HG03135 (cell line): ENCODE results near the gene WNK3.

ENCODE experiments used
- ATAC-seq: cut with Tn5 transposase; IDR thresholded peaks from one replicate; pipeline ENCODE4 v1.9.1; 2021; ENCODE audit warnings: mild to moderate bottlenecking, moderate library complexity; ENCODE audit not compliant: unreplicated experiment

The WNK3 gene

DNA sequence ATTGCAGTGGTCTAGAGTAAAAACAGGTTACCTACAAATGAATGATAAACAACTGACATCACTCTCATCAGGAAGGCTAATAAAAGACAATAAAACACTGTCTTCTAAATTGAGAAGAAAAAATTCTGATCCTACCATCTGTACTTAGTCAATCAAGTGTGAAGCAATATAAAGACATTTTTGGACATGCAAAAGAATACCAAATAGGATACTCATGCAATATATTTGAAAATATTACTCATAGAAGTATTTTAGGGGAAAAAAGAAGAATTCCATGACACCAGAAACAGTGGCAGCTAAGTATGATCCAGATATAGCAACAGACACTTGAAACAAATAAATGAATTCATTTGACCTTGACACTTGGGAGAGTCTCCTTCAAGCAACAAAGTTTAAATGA, 111.0 kb downstream of the WNK3 start:
- no peak for ATAC-seq

DNA sequence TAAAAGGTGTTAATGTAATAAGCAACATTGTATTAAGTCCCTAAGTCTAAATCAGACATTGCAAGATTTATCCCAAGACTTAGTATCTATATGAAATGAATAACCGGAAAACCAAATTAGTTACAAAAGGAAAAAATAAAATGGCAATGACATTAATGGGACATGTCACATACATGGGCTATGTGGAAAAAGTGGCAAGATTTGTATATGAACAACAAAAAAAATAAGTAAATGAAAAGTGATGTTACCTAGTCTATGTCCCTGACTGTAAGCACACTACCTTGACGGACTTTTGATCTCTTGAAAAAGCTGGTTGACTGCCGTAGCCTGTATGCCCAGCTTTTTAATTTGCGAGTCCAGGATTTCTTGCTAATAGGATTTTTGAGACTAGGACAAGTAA, 119.3 kb downstream of the WNK3 start:
- no peak for ATAC-seq

- no peak for ATAC-seq
These were observed 120.8 kb downstream of the WNK3 start for GRCh38 chrX:54237014-54237413.

DNA sequence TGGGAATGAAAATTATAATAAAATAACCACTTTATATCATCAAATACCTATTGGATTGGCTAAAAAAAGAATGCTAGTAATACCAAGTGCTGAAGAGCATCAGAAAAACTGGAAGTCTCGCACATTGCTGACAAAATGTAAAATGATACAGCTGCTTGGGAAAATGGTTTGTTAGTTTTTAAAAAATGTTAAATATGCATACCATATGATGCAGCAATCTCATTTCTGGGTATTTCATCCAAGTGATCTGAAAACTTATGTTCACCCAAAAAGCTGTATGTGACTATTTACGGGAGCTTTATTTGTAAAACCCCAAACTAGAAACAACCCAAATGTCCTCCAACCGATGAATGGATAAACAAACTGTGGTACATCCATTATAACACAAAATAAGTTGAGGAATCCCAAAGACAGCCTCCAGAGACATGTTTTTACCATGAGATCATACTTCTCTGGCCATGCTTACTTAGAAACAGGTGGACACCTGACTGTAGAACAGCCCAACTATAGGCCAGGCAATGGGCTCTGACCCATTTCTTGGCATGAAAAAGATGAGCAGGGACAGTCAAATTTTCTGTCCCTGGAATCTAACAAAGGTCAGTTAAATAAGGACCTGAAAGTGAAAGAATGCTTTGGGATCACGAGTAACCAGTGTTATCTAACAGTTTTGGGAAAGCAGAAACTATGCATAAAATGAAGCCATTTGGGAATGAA, 127.3 kb downstream of the WNK3 start:
- ATAC-seq: no peak

DNA sequence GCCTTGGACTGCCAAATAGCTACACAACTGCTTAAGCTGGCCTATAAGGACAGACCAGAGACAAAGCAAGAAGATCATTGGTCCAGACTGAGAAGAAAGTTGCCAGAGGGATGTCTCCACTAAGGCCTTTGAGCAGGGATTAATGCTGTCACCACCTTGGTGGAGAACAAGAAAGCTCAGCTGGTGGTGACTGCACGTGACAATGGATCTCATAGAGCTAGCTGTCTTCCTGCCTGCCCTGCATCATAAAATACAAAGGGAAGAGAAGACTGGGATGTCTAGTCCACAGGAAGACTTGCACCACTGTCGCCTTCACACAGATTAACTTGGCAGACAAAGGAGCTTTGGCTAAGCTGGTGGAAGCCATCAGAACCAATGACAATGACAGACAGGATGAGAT, 134.3 kb downstream of the WNK3 start:
- no peak for ATAC-seq

- no peak for ATAC-seq
These were observed 144.2 kb downstream of the WNK3 start for GRCh38 chrX:54213603-54214002.

GRCh38 chrX:54208531-54208930, 149.3 kb downstream of the WNK3 start:
- ATAC-seq: no peak

GRCh38 chrX:54198262-54198661, 159.6 kb downstream of the WNK3 start:
- no peak for ATAC-seq

- ATAC-seq: no peak
These were observed 162.8 kb downstream of the WNK3 start for GRCh38 chrX:54194982-54195588.

- no peak for ATAC-seq
These were observed 164.6 kb downstream of the WNK3 start for GRCh38 chrX:54193085-54193821.

GRCh38 chrX:54184474-54184873, 173.4 kb downstream of the WNK3 start:
- no peak for ATAC-seq

DNA sequence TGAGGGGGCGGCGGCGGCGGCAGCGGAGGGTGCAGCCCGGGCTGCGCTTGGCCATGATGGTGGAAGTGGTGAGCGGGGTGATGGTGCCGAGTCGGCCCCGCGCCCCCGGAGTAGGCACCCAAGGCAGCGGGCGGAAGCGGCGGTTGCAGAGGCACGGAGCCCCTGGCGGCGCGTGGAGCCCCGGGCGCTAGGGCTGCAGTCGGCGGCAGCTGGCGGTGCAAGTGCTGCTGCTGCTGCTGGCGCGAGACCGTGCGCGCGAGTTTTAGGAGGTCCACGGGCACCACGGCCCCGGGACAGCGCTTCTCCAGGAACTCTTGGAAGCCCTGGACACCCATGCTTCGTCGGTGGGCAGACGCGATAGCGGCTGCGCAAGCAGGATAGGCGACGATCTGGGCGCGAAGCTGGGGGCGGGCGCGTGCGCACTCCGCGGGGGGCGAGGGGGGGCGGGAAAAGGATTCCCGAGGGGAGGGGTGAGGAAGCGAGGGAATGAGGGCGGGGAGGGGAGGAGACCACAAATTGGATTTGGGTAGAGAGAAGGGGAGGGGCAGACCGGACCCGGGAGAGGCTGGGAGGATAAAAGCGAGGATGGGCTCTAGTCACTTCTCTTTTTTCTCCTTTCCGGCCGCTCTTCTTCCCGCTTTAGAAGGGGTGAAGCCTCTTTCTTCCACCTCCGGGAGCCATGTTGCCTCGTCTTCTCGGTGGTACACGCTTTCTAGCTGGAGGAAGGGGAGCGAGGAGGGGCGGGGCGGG, 174.8 kb downstream of the WNK3 start, which contains the start of gene FAM120C:
Gene FAM120C, minus strand, starts transcription at position 391 of the 750 bp plus-strand sequence. Its CDS starts 56 bp downstream, at position 335.
- peak; percentile 52 for ATAC-seq

- peak; percentile 57 for ATAC-seq
These were observed 175.5 kb downstream of the WNK3 start for GRCh38 chrX:54182194-54182863.

DNA sequence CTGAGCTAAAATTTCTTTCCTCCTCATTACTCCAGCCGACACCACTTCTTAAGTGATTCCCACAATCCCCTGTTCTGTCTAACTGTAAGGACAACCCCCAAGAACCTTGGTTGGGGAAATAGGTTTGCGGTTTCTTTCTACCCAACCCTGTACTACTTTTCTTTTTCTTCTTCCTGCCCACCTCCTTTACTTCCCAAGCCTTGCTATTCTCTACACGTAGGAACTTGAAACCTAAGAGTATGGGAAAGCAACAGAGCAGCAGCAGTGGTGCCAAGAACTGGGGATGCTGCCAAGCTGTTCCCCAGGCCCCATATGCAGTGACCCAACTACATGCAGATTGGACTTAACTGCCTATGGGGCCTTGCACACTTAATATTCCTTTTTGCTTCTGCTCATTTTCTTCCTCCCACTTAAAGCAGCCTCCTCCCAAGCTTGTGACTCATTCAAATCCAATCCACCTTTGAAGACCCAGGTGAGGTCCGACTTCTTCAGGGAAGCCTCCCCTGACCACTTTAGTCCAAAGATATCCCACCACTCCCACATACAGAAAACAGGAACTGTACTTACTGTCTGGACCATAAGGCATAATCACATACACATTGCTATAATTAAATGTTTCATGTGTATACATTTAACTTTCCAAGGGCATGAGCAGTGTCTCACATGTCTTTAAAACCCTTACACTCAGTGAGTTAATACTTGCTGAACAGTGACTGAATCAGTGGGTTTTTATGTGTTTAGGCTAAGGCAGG, 176.5 kb downstream of the WNK3 start:
- no peak for ATAC-seq

GRCh38 chrX:54180403-54180802, 177.4 kb downstream of the WNK3 start:
- ATAC-seq: no peak

DNA sequence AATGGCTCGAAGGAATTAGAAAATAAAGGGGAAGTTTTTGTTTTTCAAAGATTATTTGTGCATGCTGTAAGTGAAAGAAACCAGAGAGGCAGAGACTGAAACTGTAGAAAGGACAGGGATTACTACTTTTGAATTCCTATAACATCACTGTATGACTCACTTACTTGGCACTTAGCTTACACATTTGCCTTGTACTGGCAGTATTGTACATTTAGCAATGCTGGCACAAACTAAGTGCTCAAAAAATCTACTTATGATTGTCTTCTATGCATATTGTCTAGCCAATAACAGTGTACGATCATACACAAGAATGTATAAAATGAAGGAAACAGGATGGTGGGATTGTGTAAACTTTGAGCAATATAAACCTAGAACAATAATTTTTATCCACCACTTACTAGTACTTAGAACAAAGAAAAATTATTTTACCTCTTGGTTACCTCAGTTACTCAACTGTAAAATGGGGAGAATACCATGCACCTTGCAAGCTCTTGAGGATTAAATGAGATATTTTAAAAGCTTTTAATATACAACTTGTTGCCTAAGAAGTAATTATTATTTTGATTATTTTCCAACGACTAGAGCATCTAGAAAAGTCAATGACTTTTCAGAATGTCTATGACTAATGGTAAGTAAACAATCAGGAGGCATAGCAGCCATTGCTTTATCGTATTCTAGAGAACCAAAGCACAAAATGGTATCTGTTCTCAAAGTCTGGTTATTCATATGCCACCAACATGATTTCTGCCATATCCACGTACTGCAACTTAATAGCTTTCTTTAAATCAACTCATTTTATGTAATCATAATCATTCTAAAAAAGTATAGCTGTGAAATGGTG, 179.5 kb downstream of the WNK3 start:
- no peak for ATAC-seq

GRCh38 chrX:54177306-54177705, 180.5 kb downstream of the WNK3 start:
- ATAC-seq: no peak

- ATAC-seq: no peak
These were observed 184.1 kb downstream of the WNK3 start for GRCh38 chrX:54173791-54174190.

DNA sequence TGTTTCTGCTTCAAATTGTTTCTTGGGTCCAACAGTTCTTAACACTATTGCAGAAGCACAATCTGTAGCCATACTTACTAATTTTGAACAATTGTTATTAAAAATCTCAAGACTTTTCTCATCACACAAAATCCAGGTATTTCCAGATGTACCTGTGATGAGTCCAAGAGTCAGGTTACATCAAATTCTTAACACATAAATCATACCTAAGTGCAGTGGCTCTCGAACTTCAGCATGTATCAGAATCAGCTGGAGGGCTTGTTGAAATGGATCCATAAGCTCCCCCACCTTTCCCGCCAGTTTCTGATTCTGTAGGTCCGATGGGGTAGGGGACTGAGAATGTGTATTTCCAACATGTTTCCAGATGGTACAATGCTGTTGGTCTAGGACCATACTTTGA, 185.4 kb downstream of the WNK3 start:
- ATAC-seq: no peak
